HS-5 (cell line): Measurements from ENCODE around the gene ATRNL1.
"Not testable (repeated sequence)": the region's sequence is repeated elsewhere in the genome, so short reads cannot be mapped to it uniquely, and the experiment has no call there.

Experiments
- DNase-seq: peaks from one replicate; pipeline ENCODE4 v3.0.0-alpha.2; 2012; ENCODE audit warnings: low read depth

Gene ATRNL1

GRCh38 chr10:115092555-115093285 lies 445 bp upstream of the ATRNL1 start:
- DNase-seq = no peak

- no peak for DNase-seq
Observed at GRCh38 chr10:115093776-115094408, 727 bp downstream of the ATRNL1 start.

- no peak for DNase-seq
Observed at GRCh38 chr10:115094416-115095140, 1.4 kb downstream of the ATRNL1 start.

GRCh38 chr10:115095758-115096157 lies 2.6 kb downstream of the ATRNL1 start:
- no peak for DNase-seq

GRCh38 chr10:115103700-115104099 lies 10.5 kb downstream of the ATRNL1 start:
- no peak for DNase-seq

- not testable (repeated sequence) for DNase-seq
Observed at GRCh38 chr10:115105411-115105810, 12.2 kb downstream of the ATRNL1 start.

GRCh38 chr10:115107830-115108229 lies 14.7 kb downstream of the ATRNL1 start:
- no peak for DNase-seq

GRCh38 chr10:115117301-115117700 lies 24.1 kb downstream of the ATRNL1 start:
- no peak for DNase-seq

GRCh38 chr10:115118346-115118745 lies 25.2 kb downstream of the ATRNL1 start:
- no peak for DNase-seq

GRCh38 chr10:115125505-115125904 lies 32.3 kb downstream of the ATRNL1 start:
- no peak for DNase-seq

GRCh38 chr10:115129752-115130151 lies 36.6 kb downstream of the ATRNL1 start:
- DNase-seq = peak; percentile 20

GRCh38 chr10:115136616-115137015 lies 43.5 kb downstream of the ATRNL1 start:
- DNase-seq = no peak

- DNase-seq = no peak
Observed at GRCh38 chr10:115141254-115141653, 48.1 kb downstream of the ATRNL1 start.

GRCh38 chr10:115157357-115157756 lies 64.2 kb downstream of the ATRNL1 start:
- DNase-seq = no peak

GRCh38 chr10:115163129-115163528 lies 70.0 kb downstream of the ATRNL1 start:
- DNase-seq = no peak

GRCh38 chr10:115164220-115164619 lies 71.1 kb downstream of the ATRNL1 start:
- no peak for DNase-seq

- no peak for DNase-seq
Observed at GRCh38 chr10:115167751-115168150, 74.6 kb downstream of the ATRNL1 start.

- peak; percentile 2 for DNase-seq
Observed at GRCh38 chr10:115171392-115171960, 78.3 kb downstream of the ATRNL1 start.

- DNase-seq = no peak
Observed at GRCh38 chr10:115173915-115174443, 80.8 kb downstream of the ATRNL1 start.

GRCh38 chr10:115207276-115207675 lies 114.1 kb downstream of the ATRNL1 start:
- DNase-seq = peak; percentile 6

GRCh38 chr10:115209133-115209532 lies 116.0 kb downstream of the ATRNL1 start:
- no peak for DNase-seq

GRCh38 chr10:115214829-115215228 lies 121.7 kb downstream of the ATRNL1 start:
- DNase-seq = no peak
